GM12878 (cell line): Measurements from ENCODE around the gene LAMP1. TPM values are rescaled to one million over a fixed set of nuclear protein-coding genes. Genes with fewer than 3 reads are reported as not detected.

ENCODE experiments used
- ATAC-seq: fragments of 200-7000 bp; cut with Tn5 transposase; 3 replicates; pipeline ENCODE4 v1.9.1; 2020; ENCODE audit warnings: mild to moderate bottlenecking, moderate library complexity
- BruUV-seq: library from RNA; stranded (reverse); fragments of 400-500 nt; replicated peaks from 2 replicates; lab custom pipeline; 2021; lab: Mats Ljungman, UMichigan
- CTCF ChIA-PET: fragments of 300-600 bp; sonication (Branson Sonifier 250); formaldehyde crosslinking; extraction: SDS; loops from one replicate; lab custom pipeline; 2021; ENCODE audit warnings: inconsistent platforms; lab: Yijun Ruan, JAX
- POLR2A ChIA-PET: fragments of 350-600 bp; formaldehyde crosslinking; extraction: SDS; loops from one replicate; lab custom pipeline; 2021; ENCODE audit warnings: inconsistent platforms; lab: Charles Lee
- RAD21 ChIA-PET: fragments of 300-600 bp; sonication (Branson Sonifier 250); formaldehyde crosslinking; loops from one replicate; lab custom pipeline; 2023; ENCODE audit warnings: antibody characterized with exemption; ENCODE audit not compliant: unreplicated experiment; lab: Charles Lee
- SMC1A ChIA-PET: fragments of 300-600 bp; sonication (Branson Sonifier 250); formaldehyde crosslinking; loops from one replicate; lab custom pipeline; 2023; ENCODE audit not compliant: unreplicated experiment, uncharacterized antibody; lab: Charles Lee
- DNase-seq: peaks from one replicate; pipeline ENCODE4 v3.0.0-alpha.2; 2011; ENCODE audit warnings: low read depth, low spot score
- FAIRE-seq: peaks from 3 replicates; lab custom pipeline; 2011; peaks lifted over from hg19 to GRCh38; lab: Jason Lieb, UNC
- H2AFZ ChIP-seq: 2 replicates; pipeline ENCODE4 v1.6.0; 2011; ENCODE audit warnings: low read depth, low read length, control low read depth; ENCODE audit not compliant: control insufficient read depth
- H3K27ac ChIP-seq: 2 replicates; pipeline ENCODE4 v1.5.1; 2011; ENCODE audit warnings: control low read depth; ENCODE audit not compliant: control insufficient read depth, insufficient read depth
- H3K27me3 ChIP-seq, 2 experiments: replicated peaks in 1 of 2; 2 replicates each; pipeline versions ENCODE4 v1.6.0 to v1.6.1; 2011; ENCODE audit warnings: low read length in 1 of 2; ENCODE audit not compliant: control insufficient read depth in 2 of 2, insufficient read depth in 2 of 2
- H3K36me3 ChIP-seq, 2 experiments: 2 replicates each; pipeline ENCODE4 v1.5.1; 2011; ENCODE audit warnings: low read length in 1 of 2; ENCODE audit not compliant: control insufficient read depth in 2 of 2, insufficient read depth in 2 of 2
- H3K4me1 ChIP-seq: 2 replicates; pipeline ENCODE4 v1.6.1; 2011; ENCODE audit warnings: mild to moderate bottlenecking, low read length, moderate library complexity, mixed read lengths; ENCODE audit not compliant: control insufficient read depth, insufficient read depth
- H3K4me2 ChIP-seq: 2 replicates; pipeline ENCODE4 v1.6.0; 2011; ENCODE audit warnings: control low read depth; ENCODE audit not compliant: control insufficient read depth, insufficient read depth
- H3K4me3 ChIP-seq: fragments of 200-600 bp; sonication (generic); 2 replicates; pipeline ENCODE4 v1.5.1; 2016
- H3K79me2 ChIP-seq: 2 replicates; pipeline ENCODE4 v1.6.0; 2011; ENCODE audit warnings: low read length; ENCODE audit not compliant: control insufficient read depth, insufficient read depth
- H3K9ac ChIP-seq: 2 replicates; pipeline ENCODE4 v1.8.0; 2011; ENCODE audit warnings: low read length, control low read depth, mixed read lengths; ENCODE audit not compliant: control insufficient read depth, insufficient read depth
- H3K9me3 ChIP-seq: replicated peaks from 3 replicates; pipeline ENCODE4 v1.5.1; 2011; ENCODE audit warnings: mild to moderate bottlenecking, low read length; ENCODE audit not compliant: control insufficient read depth, insufficient read depth
- H4K20me1 ChIP-seq: 2 replicates; pipeline ENCODE4 v1.6.0; 2011; ENCODE audit not compliant: control insufficient read depth, insufficient read depth
- BMI1 ChIP-seq: fragments of 450-650 bp; IDR thresholded peaks from 2 replicates; pipeline ENCODE4 v1.6.1; 2016; ENCODE audit warnings: mild to moderate bottlenecking, moderate library complexity, borderline replicate concordance
- BRCA1 ChIP-seq: IDR thresholded peaks from 2 replicates; pipeline ENCODE4 v1.6.1; 2011; ENCODE audit warnings: low read depth, low read length, improper control_type of control experiment
- CHD1 ChIP-seq: IDR thresholded peaks from 2 replicates; pipeline ENCODE4 v1.6.1; 2012; ENCODE audit warnings: low read depth, low read length, improper control_type of control experiment
- CHD4 ChIP-seq: fragments of 200-600 bp; sonication (generic); IDR thresholded peaks from 2 replicates; pipeline ENCODE4 v1.6.1; 2016; ENCODE audit warnings: mild to moderate bottlenecking
- DPF2 ChIP-seq: fragments of 450-650 bp; IDR thresholded peaks from 2 replicates; pipeline ENCODE4 v1.6.1; 2017; ENCODE audit warnings: mild to moderate bottlenecking
- IKZF2 ChIP-seq, 2 experiments: fragments of 450-650 bp; IDR thresholded peaks; 2 replicates each; pipeline ENCODE4 v1.6.1; 2017; ENCODE audit warnings: mild to moderate bottlenecking in 2 of 2, moderate library complexity in 2 of 2
- MXI1 ChIP-seq: fragments of 150-350 bp; IDR thresholded peaks from 2 replicates; pipeline ENCODE4 v1.6.1; 2011; ENCODE audit warnings: low read depth, mild to moderate bottlenecking, inconsistent platforms, low read length, improper control_type of control experiment
- NFIC ChIP-seq: IDR thresholded peaks from 2 replicates; pipeline ENCODE4 v1.6.1; 2012; ENCODE audit warnings: low read depth, mild to moderate bottlenecking, inconsistent platforms, low read length, moderate library complexity
- NR2C1 ChIP-seq: fragments of 450-650 bp; IDR thresholded peaks from 2 replicates; pipeline ENCODE4 v1.6.1; 2017; ENCODE audit warnings: antibody characterized with exemption, mild to moderate bottlenecking, moderate library complexity
- POLR2AphosphoS2 ChIP-seq: IDR thresholded peaks from 2 replicates; pipeline ENCODE4 v1.6.1; 2011; ENCODE audit warnings: low read depth, mild to moderate bottlenecking, low read length, improper control_type of control experiment, moderate library complexity
- STAT3 ChIP-seq: IDR thresholded peaks from 2 replicates; pipeline ENCODE4 v1.6.1; 2011; ENCODE audit warnings: low read depth, low read length, improper control_type of control experiment
- WGBS: methylation state at CpG from one replicate; pipeline ENCODE4 v1.1.6; 2016; ENCODE audit warnings: low lambda C conversion rate; ENCODE audit not compliant: insufficient replicate concordance, insufficient coverage; ENCODE audit errors: missing lambda C conversion rate; 5-methylcytosine and 5-hydroxymethylcytosine counted together
- in situ Hi-C: fragments of 300-500 bp; cut with MboI; formaldehyde crosslinking; loops from 9 replicates; pipeline ENCODE4 v1.14.3; 2018; ENCODE audit warnings: mixed read lengths
- intact Hi-C: fragments of 100-400 bp; cut with micrococcal nuclease; formaldehyde crosslinking; loops from one replicate; pipeline ENCODE4 v1.14.2; 2022; ENCODE audit not compliant: unreplicated experiment
- polyA plus RNA-seq, 11 experiments: library from polyadenylated mRNA; depleted of rRNA in 4 of 11; unstranded in 6 of 11; stranded (reverse) in 5 of 11; fragments of >200 nt; fragmentation: Nextera tagmentation in 4 of 11; fragmentation: Illumina TruSeq in 1 of 11; extraction: Ambion mirVana in 4 of 11; extraction: Trizol in 1 of 11; gene quantifications; 1 replicate in 1 of 11; 2 replicates in 10 of 11; pipeline versions ENCODE4 v1.2.1 to v1.2.3, GENCODE V29; 2011 to 2016; ENCODE audit warnings: inconsistent platforms in 2 of 11, missing spikeins in 2 of 11, low read depth in 1 of 11
- total RNA-seq, 4 experiments: library from RNA; depleted of rRNA in 3 of 4; stranded (reverse); fragments of >200 nt in 3 of 4; fragmentation: Illumina TruSeq in 1 of 4; extraction: Trizol in 1 of 4; gene quantifications; 2 replicates each; pipeline versions ENCODE4 v1.2.1 to v1.2.3, GENCODE V29; 2013 to 2021
- TF ChIP-seq, protein P1 (sequence below): fragments of 450-650 bp; IDR thresholded peaks from 2 replicates; pipeline ENCODE4 v1.6.1; 2016; ENCODE audit warnings: mild to moderate bottlenecking
- TF ChIP-seq, protein P2 (sequence below), 3 experiments: IDR thresholded peaks in 2 of 3; conservative IDR thresholded peaks in 1 of 3; 2 replicates each; pipeline ENCODE4 v1.5.1; 2011; ENCODE audit warnings: low read depth in 3 of 3, low read length in 3 of 3, mild to moderate bottlenecking in 3 of 3, control low read depth in 2 of 3, moderate library complexity in 2 of 3, inconsistent platforms in 1 of 3, mixed read lengths in 1 of 3; ENCODE audit not compliant: control insufficient read depth in 2 of 3, insufficient read depth in 1 of 3; ENCODE audit errors: extremely low read depth in 1 of 3
- TF ChIP-seq, protein P3 (sequence below): fragments of 150-350 bp; IDR thresholded peaks from 2 replicates; pipeline ENCODE4 v1.6.1; 2014; ENCODE audit warnings: mild to moderate bottlenecking, low read depth, low read length

The LAMP1 gene
- total and polyA plus RNA-seq, 10 of the 15 experiments (the other 5 are each of a cell fraction or from before 2014, with no cell fraction given) = 2.5 to 83.0 (median 32.7) TPM

DNA sequence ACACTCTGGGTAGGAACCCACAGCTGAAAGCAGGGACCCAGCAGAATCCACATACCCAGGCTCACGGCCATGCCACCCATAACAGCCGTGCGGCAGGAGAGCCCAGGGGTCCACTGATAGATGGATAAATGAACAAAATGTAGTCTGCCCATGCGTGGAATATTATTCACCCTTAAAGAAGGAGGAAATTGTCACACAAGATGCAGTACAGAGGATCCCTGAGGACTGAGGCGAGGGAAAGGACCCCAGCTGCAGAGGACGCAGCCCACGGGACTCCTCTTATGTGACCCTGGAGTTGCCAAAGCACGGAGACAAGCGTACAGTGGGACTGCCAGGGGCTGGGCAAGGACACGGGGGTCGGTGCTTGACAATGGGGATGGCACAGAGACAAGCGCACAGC is 56.2 kb downstream of the LAMP1 start (continued):
- no peak for TF ChIP-seq IKZF2 (IDR thresholded peaks at IDR 0.05)

DNA sequence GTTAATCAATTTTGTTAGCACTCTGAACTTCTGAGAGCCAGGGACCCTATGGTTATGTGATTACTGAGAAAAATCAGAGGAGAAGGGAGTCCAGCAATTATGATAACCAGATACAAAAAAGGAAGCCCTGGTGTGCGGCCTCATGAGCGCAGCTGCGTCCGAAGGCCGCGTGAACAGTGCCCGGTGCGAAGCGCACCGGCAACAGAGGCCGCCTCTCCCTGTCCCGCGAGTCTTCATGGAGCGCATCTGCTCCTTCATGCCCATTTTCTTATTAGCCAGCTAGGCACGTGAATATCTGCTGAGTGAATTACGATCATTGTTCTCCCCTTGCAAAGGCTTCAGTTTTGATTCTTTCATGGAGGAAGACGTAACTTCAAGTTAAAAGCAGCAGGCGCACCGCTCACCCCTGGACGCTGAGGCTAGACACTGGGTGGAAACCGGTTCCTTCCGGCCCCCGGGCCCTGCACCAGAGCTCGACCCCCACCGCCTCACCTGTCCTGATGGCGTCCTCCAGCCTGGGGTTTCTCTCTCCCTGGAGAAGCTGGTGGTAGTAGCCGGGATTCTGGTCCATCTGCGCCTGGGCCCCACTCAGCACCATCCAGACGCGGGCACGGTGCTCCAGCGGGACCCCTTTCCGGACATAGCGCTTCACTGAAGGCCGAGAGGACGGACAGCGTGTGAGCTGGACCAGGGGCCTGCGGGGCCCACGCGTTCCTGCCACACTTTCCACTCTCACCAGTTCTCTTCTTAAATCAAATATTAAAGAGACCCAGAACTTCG is 58.0 kb downstream of the LAMP1 start:
- 71% methylated on average over 41 of the region's 41 CpGs for WGBS
- FAIRE-seq = no peak
- intact Hi-C loops = no loop called here

More for the DNA sequence above, 58.0 kb downstream of the LAMP1 start:
- in situ Hi-C loops = no loop called here
- no peak for DNase-seq
- no peak for TF ChIP-seq NR2C1
- TF ChIP-seq, protein P1, sequence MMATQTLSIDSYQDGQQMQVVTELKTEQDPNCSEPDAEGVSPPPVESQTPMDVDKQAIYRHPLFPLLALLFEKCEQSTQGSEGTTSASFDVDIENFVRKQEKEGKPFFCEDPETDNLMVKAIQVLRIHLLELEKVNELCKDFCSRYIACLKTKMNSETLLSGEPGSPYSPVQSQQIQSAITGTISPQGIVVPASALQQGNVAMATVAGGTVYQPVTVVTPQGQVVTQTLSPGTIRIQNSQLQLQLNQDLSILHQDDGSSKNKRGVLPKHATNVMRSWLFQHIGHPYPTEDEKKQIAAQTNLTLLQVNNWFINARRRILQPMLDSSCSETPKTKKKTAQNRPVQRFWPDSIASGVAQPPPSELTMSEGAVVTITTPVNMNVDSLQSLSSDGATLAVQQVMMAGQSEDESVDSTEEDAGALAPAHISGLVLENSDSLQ = no peak
- no peak for TF ChIP-seq POLR2AphosphoS2
- no peak for TF ChIP-seq CHD1
- TF ChIP-seq BRCA1 = no peak
- TF ChIP-seq MXI1 = no peak
- no peak for TF ChIP-seq CHD4
- TF ChIP-seq NFIC = no peak
- TF ChIP-seq BMI1 = no peak
- no peak for TF ChIP-seq STAT3
- no peak for TF ChIP-seq DPF2
- TF ChIP-seq, protein P2, sequence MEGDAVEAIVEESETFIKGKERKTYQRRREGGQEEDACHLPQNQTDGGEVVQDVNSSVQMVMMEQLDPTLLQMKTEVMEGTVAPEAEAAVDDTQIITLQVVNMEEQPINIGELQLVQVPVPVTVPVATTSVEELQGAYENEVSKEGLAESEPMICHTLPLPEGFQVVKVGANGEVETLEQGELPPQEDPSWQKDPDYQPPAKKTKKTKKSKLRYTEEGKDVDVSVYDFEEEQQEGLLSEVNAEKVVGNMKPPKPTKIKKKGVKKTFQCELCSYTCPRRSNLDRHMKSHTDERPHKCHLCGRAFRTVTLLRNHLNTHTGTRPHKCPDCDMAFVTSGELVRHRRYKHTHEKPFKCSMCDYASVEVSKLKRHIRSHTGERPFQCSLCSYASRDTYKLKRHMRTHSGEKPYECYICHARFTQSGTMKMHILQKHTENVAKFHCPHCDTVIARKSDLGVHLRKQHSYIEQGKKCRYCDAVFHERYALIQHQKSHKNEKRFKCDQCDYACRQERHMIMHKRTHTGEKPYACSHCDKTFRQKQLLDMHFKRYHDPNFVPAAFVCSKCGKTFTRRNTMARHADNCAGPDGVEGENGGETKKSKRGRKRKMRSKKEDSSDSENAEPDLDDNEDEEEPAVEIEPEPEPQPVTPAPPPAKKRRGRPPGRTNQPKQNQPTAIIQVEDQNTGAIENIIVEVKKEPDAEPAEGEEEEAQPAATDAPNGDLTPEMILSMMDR (IDR thresholded peaks at IDR 0.05 in 2 of 3, conservative IDR thresholded peaks at IDR 0.05 in 1 of 3; ENCODE audit: control insufficient read depth in 2 of 3, extremely low read depth in 1 of 3, insufficient read depth in 1 of 3, low read depth in 3 of 3, low read length in 3 of 3) = no peak
- TF ChIP-seq, protein P3, sequence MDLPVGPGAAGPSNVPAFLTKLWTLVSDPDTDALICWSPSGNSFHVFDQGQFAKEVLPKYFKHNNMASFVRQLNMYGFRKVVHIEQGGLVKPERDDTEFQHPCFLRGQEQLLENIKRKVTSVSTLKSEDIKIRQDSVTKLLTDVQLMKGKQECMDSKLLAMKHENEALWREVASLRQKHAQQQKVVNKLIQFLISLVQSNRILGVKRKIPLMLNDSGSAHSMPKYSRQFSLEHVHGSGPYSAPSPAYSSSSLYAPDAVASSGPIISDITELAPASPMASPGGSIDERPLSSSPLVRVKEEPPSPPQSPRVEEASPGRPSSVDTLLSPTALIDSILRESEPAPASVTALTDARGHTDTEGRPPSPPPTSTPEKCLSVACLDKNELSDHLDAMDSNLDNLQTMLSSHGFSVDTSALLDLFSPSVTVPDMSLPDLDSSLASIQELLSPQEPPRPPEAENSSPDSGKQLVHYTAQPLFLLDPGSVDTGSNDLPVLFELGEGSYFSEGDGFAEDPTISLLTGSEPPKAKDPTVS = no peak
- TF ChIP-seq, all 136 proteins: peak for 0
- Histone ChIP-seq H3K9ac (no peak overlapping the region), H2AFZ (no peak overlapping the region), H3K4me3 (no peak overlapping the region), H3K79me2 (no peaks in the 10 kb centered on the region), H3K27me3 (no peaks in the 10 kb centered on the region; a peak in 1 of 4 replicates), H3K4me2 (no peak overlapping the region), H3K27ac (no peak overlapping the region), H3K4me1 (no peaks in the 10 kb centered on the region), H4K20me1 (no peaks in the 10 kb centered on the region), H3K9me3 (no peaks in the 10 kb centered on the region), H3K36me3 (no peaks in the 10 kb centered on the region)
- BruUV-seq = no TSS peak
- no peak for ATAC-seq
- CTCF ChIA-PET = no interaction called here
- POLR2A ChIA-PET = no interaction called here
- SMC1A ChIA-PET = no interaction called here
- RAD21 ChIA-PET = no interaction called here
